ENCODE measurements around the gene WIPF3. TPM values are rescaled to one million over a fixed set of nuclear protein-coding genes. Genes with fewer than 3 reads are reported as not detected.

WIPF3 gene
- total RNA-seq, 2 experiments from 2014 or later = not detected

GRCh38 chr7:29843726-29844125 is 37.4 kb downstream of the WIPF3 start:
- ChIA-PET POLR2A (no interaction called here), CTCF (no interaction called here)

DNA sequence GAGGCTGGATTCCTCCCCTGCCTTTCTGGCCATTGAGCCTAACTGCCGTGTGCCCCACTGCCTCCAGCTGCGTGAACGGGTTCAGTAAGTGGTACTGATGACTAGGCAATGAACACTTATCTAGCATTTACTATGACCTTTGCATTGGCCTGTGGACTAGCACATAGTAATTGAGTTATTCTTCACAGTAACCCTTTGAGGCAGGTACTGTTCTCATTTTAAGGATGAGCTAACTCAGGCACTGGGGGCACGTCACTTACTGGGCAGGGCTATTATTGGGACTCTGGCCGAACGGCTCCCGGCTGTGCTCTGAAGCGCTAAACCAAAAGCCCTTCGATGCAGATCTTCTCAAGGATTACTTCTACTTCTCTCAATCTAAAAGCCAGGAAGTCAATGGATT is 38.3 kb downstream of the WIPF3 start:
- ChIA-PET POLR2A (no interaction called here), CTCF (no interaction called here)

DNA sequence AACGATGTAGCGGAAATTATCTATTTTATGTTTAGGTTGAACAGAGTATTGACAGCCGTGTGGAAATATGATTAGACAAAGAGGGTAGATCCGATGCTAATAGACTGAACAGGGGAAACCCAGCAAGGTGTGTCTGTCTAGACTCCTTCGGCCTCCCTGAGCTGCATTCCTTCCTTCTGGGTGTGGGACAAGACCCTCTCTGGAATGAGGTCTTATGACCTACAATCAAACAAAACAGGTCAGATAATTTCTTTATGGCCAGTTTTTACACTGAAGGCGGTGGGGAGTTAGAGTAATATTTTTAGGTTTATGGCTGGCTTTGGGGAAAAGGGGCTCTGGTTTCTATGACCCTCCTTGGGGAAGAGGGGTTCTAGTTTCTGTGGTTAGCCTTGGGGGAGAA is 41.2 kb downstream of the WIPF3 start:
- ChIA-PET POLR2A (no interaction called here), CTCF (no interaction called here)

GRCh38 chr7:29847916-29848315 is 41.6 kb downstream of the WIPF3 start:
- POLR2A ChIA-PET = no interaction called here
- CTCF ChIA-PET = no interaction called here

DNA sequence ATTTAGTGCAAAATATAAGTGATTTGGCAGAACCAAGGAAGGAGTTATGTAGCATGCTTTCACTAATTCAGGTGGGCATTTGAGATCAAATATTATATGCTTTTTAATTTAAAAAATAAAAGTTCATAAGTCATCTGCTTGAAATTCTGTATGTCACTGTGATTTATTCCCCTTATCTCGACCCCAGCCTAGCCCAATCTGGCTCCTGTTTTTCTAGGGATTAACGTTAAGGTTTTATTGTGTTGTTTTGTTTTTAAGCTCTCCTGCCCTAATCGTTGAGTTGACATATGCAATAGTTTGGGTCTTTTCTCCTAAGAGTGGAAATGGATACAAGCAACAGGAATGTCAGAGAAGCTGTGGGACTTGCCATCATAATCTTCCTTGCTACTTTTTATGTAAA is 42.6 kb downstream of the WIPF3 start:
- ChIA-PET POLR2A (no interaction called here), CTCF (no interaction called here)

DNA sequence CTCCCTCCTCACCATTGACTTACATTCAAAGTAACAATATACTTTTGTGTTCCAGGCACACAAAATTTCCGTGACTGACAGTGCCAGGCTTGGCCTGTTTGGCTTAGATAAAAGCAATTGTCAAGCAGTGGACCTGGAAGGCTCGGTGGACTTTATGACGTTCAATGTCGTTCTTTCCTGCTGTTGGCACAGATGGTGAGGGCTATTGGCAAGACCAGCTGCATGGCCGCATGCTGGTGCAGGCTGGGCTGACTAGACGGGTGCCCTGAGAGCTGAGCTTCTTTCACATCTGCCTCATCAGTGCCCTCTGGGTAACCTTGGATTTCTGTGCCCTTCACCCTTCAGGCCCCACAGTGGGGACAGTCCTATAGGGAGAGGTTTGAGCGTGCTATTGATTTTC is 45.2 kb downstream of the WIPF3 start:
- ChIA-PET CTCF (no interaction called here), POLR2A (no interaction called here)

DNA sequence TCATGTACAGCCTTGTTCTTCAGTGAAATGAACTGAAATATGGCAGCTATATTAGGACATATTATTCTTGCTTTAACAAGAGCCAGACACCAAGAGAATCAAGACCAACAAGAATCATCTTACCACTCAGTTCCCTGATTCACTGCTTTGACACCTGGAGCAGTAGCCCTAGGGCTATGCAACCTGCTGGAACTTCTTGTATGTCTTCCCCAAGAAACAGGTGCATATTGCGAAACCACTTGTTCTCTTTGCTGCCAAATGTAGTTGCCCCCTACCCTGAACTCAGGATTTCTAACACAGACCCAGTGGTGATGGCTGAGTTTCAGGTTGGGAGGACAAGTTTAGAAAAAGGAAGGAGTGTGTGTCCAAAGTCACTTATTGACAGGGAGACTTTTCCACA is 46.1 kb downstream of the WIPF3 start:
- CTCF ChIA-PET = no interaction called here

DNA sequence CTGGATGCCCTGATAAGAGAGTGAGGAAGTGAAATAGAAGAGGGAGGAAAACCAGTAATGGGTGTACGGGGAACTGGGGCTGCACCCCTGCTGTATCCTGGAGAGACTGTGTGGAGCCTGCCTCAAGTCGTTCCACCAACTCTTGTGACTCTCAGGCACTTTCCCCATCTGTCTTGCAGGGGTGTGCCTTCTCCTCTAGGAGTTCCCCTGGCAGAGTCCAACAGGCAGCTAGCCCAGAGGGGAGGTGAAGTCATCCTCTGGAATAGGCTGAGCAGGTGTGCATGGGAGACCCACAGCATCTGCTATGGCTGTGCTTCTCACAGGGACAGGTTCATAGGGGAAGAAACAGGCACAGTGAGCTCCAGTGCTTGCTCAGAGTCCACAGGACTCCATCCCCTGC is 46.8 kb downstream of the WIPF3 start:
- ChIA-PET CTCF (no interaction called here), POLR2A (no interaction called here)

More for the DNA sequence above, 46.1 kb downstream of the WIPF3 start:
- POLR2A ChIA-PET = no interaction called here

DNA sequence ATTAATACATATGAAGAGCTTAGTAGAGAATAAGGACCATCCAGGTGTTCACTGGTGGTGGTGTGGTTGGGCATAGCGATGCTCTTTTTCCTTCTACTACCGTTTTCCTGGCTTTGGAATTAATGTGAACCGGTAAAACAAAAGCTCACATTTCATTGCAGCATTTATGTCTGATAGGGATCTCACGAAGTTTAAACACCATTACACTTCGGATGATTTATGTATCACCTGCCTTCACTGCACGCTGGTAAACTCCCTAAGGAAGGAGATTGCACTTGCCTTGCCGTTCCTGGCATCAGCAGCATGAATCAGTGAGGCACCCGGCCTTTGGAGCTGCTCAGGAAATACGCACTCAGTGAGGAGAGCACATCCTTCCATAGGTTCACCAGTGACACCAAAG is 47.5 kb downstream of the WIPF3 start:
- POLR2A ChIA-PET = no interaction called here

DNA sequence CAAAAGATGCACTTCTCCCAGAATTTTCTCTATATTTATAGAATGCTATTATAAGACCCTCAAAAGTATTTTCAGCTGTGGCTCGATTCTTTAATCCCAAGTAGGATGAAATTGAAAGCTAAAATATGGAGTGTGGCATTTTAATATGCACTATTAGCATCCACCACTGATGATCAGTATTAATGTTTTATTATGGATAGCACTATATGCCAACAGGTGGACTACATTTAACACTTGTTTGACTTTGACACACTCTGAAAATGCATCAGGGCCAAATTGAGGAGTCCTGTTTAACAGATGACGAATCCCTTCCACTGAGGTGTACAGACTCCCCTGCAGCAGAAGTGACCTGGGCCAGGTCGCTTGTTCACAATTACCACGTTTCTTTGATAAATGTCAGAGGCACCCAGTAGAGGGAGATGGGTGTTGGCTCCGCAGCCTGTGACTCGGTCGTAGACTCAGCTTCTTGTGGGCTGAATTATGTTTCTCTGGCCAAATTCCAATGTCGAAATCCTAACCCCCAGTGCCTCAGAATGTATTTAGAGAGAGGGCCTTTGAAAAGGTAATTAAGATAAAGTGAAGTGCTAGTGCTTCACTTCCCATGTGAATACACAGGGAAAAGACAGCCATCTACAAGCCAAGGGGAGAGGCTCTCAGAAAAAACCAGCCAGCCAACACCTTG is 48.1 kb downstream of the WIPF3 start:
- ChIA-PET POLR2A (no interaction called here), CTCF (no interaction called here)

More for the DNA sequence above, 47.5 kb downstream of the WIPF3 start:
- CTCF ChIA-PET = no interaction called here

- CTCF ChIA-PET = no interaction called here
These were observed 51.3 kb downstream of the WIPF3 start for GRCh38 chr7:29857654-29858053.

DNA sequence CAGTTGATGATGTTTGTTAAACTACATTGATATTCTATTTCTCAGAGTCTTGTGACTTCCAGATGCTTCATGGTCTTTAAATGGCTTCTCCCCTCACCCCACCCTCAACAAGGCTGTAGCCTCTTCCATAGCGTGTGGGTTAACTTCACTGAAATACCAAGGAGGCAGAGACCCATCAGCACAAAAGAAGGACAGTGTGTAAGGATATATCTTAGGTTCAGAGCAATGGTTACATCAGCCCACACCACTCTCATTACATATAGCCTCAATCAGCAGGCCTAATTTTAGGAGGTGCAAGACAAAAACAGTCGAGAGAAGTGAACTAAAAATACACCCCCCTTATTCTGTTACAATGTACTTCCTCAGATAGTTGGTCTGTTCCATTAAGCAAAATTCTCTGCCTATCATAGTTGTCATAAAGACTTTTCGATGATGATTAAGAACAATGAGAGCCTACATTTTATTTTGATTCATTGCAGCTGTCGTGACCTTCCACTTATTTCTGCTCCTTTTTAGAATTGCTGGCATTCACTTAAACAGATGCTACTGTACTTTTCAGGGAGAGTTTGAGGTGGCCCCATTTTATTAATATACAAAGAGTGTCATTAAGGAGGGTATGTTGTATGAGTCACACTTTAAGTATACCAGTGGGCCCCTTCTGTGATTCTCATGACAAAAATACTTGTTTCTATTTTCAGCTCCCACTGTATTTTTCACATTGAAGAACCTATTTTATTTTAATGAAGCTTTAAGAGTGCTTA is 52.1 kb downstream of the WIPF3 start:
- POLR2A ChIA-PET = no interaction called here
- CTCF ChIA-PET = no interaction called here

More at GRCh38 chr7:29857654-29858053, 51.3 kb downstream of the WIPF3 start:
- POLR2A ChIA-PET = no interaction called here

GRCh38 chr7:29859104-29859503 is 52.8 kb downstream of the WIPF3 start:
- POLR2A ChIA-PET = no interaction called here

DNA sequence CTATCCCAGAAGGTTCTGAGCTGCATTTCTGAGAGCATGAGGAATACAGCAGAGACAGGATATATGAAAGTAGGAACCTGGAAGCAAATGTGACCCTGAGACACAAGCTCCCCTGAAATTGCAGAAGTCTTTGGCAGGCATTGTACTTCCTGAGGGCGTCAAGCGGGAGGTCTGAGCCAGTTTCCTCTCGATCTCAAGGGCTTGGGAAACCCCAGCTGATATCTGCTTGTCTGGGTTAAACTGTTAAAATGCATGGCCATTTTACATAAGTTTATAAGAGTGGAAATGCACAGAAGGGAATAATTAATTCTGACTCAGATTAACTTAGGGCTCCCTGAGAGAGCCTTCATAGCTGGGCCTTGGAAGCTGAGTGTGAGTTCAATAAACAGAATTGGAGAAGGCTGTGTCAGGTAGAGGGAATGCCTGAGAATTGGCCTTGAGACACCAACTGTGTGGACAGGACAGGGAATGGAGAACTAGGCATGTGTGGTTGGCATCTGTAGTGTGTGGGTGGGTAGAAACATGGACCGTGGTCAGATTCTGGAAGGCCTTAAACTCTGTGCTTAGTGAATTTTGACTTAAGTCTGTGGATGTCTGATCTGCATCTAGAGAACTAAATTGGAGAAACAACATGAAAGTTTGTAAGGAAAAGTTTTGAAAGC is 53.3 kb downstream of the WIPF3 start:
- ChIA-PET CTCF (no interaction called here), POLR2A (no interaction called here)

More at GRCh38 chr7:29859104-29859503, 52.8 kb downstream of the WIPF3 start:
- CTCF ChIA-PET = no interaction called here

DNA sequence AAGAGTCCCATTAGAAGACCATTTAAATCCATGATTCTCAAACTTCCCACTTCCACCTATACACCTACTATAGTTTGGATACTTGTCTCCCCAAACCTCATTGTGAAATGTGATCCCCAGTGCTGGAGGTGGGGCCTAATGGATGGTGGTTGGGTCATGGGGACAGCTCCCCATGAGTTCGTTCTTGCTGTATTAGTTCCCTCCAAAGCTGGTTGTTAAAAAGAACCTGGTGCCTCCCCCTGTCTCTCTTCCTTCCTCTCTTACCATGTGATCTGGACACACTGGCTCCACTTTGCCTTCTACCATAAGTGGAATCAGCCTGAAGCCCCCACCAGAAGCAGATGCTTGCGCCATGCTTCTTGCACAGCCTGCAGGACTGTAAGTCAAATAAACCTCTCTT is 53.9 kb downstream of the WIPF3 start:
- ChIA-PET POLR2A (no interaction called here), CTCF (no interaction called here)

DNA sequence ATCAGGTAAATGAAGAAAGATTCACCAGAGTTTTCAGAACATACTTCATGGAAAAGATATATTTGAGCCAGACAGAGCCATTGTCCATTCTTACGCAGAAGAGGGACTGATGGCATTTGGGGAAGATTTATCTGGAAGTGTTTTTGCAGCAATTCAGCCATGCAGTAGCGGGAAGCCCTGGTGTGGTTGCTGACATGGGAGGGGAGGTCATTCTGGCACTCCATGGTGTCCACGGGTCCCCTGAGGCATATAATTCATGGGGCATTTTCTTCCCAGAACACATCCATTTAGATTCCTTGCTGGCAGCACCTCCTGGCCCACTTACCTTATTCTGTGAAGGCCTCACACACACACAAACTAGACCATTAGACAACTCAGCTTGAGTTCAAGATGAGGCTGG is 55.6 kb downstream of the WIPF3 start:
- ChIA-PET POLR2A (no interaction called here), CTCF (no interaction called here)

DNA sequence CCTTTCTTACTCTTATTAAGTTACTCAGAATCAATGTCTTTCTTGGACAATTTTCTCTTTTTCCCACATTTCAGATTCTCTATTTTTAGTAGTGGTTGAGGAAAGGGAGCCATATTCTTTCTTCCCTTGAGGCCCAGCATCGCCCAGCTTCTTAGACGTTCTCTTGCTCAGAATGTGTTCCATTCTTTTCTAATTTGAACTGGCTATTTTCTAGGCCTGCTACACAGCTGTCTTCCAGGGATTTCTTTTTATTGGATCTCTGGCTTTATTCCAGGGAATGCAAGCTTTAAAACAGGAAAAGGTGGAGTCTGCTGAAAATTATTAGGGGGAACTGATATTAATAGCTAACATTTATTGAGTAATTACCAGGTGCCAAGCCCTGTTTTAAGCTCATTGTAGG is 58.3 kb downstream of the WIPF3 start:
- ChIA-PET POLR2A (no interaction called here), CTCF (no interaction called here)

GRCh38 chr7:29865526-29865925 is 59.2 kb downstream of the WIPF3 start:
- POLR2A ChIA-PET = no interaction called here
- CTCF ChIA-PET = no interaction called here

DNA sequence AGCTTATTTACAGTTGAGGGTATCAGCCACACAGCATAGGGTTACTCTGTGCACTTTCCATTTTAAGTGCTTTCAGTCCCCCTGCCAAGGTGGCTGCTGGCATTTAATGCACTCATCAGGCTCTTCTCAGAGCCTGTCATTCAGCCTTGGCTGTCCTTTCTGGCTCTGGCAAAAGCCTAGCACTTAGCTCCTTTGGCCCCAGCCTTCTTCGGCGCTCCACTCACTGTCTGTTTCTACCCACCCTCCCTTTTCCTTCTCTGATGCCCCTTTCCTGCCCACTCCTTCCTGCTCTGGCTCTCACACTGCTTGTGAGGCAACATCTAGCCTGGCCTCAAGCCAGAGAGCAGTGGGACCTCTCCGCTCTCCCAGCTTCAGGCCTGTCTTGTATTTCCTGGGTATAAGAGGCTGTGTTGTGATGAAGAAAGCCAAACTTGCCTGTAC is 60.2 kb downstream of the WIPF3 start:
- ChIA-PET POLR2A (no interaction called here), CTCF (no interaction called here)

GRCh38 chr7:29871787-29872398 is 65.6 kb downstream of the WIPF3 start:
- POLR2A ChIA-PET = no interaction called here
- CTCF ChIA-PET = no interaction called here

GRCh38 chr7:29873644-29874294 is 67.5 kb downstream of the WIPF3 start:
- POLR2A ChIA-PET = no interaction called here
- CTCF ChIA-PET = no interaction called here

Data from activated CD8-positive, alpha-beta memory T cell treated with anti-CD3 and anti-CD28 coated beads for 36 hours (primary cell).